Astrocyte (in vitro differentiated cells and primary cell): ENCODE results near the gene NKIRAS1. TPM values are rescaled to one million over a fixed set of nuclear protein-coding genes. Genes with fewer than 3 reads are reported as not detected.
"Not testable (repeated sequence)": the region's sequence is repeated elsewhere in the genome, so short reads cannot be mapped to it uniquely, and the experiment has no call there.

Experiments used
- DNase-seq: peaks from one replicate; pipeline ENCODE4 v3.0.0-alpha.2; 2010; ENCODE audit warnings: low read depth
- FAIRE-seq: peaks from 2 replicates; lab custom pipeline; 2011; peaks lifted over from hg19 to GRCh38; lab: Jason Lieb, UNC
- H2AFZ ChIP-seq: 2 replicates; pipeline ENCODE4 v1.6.0; 2012; ENCODE audit warnings: low read depth, low read length, inconsistent platforms
- H3K27ac ChIP-seq: 2 replicates; pipeline ENCODE4 v1.5.1; 2011; ENCODE audit warnings: low read depth, low read length, inconsistent platforms
- H3K27me3 ChIP-seq: 2 replicates; pipeline ENCODE4 v1.6.0; 2011; ENCODE audit warnings: low read length, inconsistent platforms; ENCODE audit not compliant: insufficient read depth
- H3K36me3 ChIP-seq: 2 replicates; pipeline ENCODE4 v1.5.1; 2011; ENCODE audit warnings: low read length, inconsistent platforms; ENCODE audit not compliant: insufficient read depth
- H3K4me1 ChIP-seq: 2 replicates; pipeline ENCODE4 v1.5.1; 2011; ENCODE audit warnings: low read length, inconsistent platforms; ENCODE audit not compliant: insufficient read depth
- H3K4me2 ChIP-seq: 2 replicates; pipeline ENCODE4 v1.6.0; 2012; ENCODE audit warnings: low read length, inconsistent platforms
- H3K4me3 ChIP-seq: 2 replicates; pipeline ENCODE4 v1.5.1; 2011; ENCODE audit warnings: low read depth, mild to moderate bottlenecking, low read length, inconsistent platforms; ENCODE audit not compliant: insufficient read depth
- H3K79me2 ChIP-seq: 2 replicates; pipeline ENCODE4 v1.6.0; 2012; ENCODE audit warnings: mild to moderate bottlenecking, low read length, inconsistent platforms; ENCODE audit not compliant: insufficient read depth
- H3K9ac ChIP-seq: 2 replicates; pipeline ENCODE4 v1.6.0; 2012; ENCODE audit warnings: mild to moderate bottlenecking, low read length, inconsistent platforms
- H3K9me3 ChIP-seq: 2 replicates; pipeline ENCODE4 v1.5.1; 2012; ENCODE audit warnings: low read depth, mild to moderate bottlenecking, low read length, inconsistent platforms; ENCODE audit not compliant: insufficient read depth
- H4K20me1 ChIP-seq: 2 replicates; pipeline ENCODE4 v1.6.0; 2012; ENCODE audit warnings: low read length, inconsistent platforms; ENCODE audit not compliant: insufficient read depth
- H3K27ac Mint-ChIP-seq: one replicate; pipeline ENCODE4 v1.8.0; 2021; ENCODE audit warnings: mild to moderate bottlenecking, mixed read lengths; ENCODE audit not compliant: unreplicated experiment
- H3K27me3 Mint-ChIP-seq: one replicate; pipeline ENCODE4 v1.8.0; 2021; ENCODE audit warnings: low read depth, mixed read lengths; ENCODE audit not compliant: unreplicated experiment
- H3K36me3 Mint-ChIP-seq: one replicate; pipeline ENCODE4 v1.8.0; 2021; ENCODE audit warnings: low read depth, mixed read lengths; ENCODE audit not compliant: unreplicated experiment
- H3K4me1 Mint-ChIP-seq: one replicate; pipeline ENCODE4 v1.8.0; 2021; ENCODE audit warnings: low read depth, mixed read lengths; ENCODE audit not compliant: unreplicated experiment
- H3K4me3 Mint-ChIP-seq: one replicate; pipeline ENCODE4 v1.8.0; 2021; ENCODE audit warnings: mild to moderate bottlenecking, moderate library complexity, mixed read lengths; ENCODE audit not compliant: unreplicated experiment
- H3K9me3 Mint-ChIP-seq: one replicate; pipeline ENCODE4 v1.8.0; 2021; ENCODE audit warnings: mild to moderate bottlenecking, mixed read lengths; ENCODE audit not compliant: unreplicated experiment
- EZH2 ChIP-seq: IDR thresholded peaks from 2 replicates; pipeline ENCODE4 v1.6.1; 2012; ENCODE audit warnings: mild to moderate bottlenecking, low read length, inconsistent platforms; ENCODE audit not compliant: insufficient read depth
- total RNA-seq: library from RNA; stranded (reverse); gene quantifications from 2 replicates; pipeline ENCODE4 v1.2.1, GENCODE V29; 2021
- TF ChIP-seq, protein P1 (sequence below): IDR thresholded peaks from 2 replicates; pipeline ENCODE4 v1.5.1; 2011; ENCODE audit warnings: low read depth, mild to moderate bottlenecking, inconsistent platforms, low read length, moderate library complexity; ENCODE audit not compliant: insufficient read depth

Gene NKIRAS1
- total RNA-seq, 1 donor from 2014 or later, result 11.0 TPM

DNA sequence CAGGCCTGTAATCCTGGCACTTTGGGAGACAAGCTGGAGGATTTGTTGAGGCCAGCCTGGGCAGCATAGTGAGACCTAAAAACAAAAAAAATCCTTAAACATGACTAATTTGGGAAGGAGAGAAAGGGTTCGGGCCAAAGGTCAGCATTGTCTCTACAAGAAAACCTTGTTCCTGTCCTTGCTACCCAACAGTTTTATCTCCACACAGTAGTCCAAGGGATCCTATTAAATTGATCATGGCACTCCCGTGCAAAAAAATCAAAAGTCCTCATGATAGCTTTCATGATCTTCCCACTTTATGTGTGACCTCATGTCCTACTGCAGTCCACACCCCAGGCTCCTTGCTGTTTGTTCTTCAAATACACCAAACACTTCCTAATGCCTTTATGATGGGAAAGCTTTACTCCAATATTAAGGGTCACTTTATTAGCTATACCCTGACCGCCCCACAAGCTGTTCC, 4.3 kb upstream of the NKIRAS1 start:
- H3K9me3 Mint-ChIP-seq, result no peaks in the 10 kb centered on the region
- peaks cover 26% of the 10 kb centered on the region for H3K36me3 ChIP-seq
- H4K20me1 ChIP-seq, result peaks cover 45% of the 10 kb centered on the region
- H3K4me3 Mint-ChIP-seq, result peak overlapping the region; percentile 72
- H3K36me3 Mint-ChIP-seq, result peaks cover 32% of the 10 kb centered on the region
- no peak overlapping the region for H2AFZ ChIP-seq
- DNase-seq, result no peak
- no peak overlapping the region for H3K9ac ChIP-seq
- FAIRE-seq, result no peak
- H3K9me3 ChIP-seq, result no peaks in the 10 kb centered on the region
- no peak overlapping the region for H3K4me2 ChIP-seq
- H3K27ac ChIP-seq, result no peak overlapping the region
- peaks cover 27% of the 10 kb centered on the region for H3K4me1 Mint-ChIP-seq
- H3K79me2 ChIP-seq, result peaks cover 32% of the 10 kb centered on the region
- H3K4me1 ChIP-seq, result peaks cover 10% of the 10 kb centered on the region
- no peaks in the 10 kb centered on the region for H3K27me3 Mint-ChIP-seq
- H3K27ac Mint-ChIP-seq, result peak overlapping the region; percentile 34
- H3K27me3 ChIP-seq, result no peaks in the 10 kb centered on the region
- TF ChIP-seq EZH2, result no peak
- TF ChIP-seq, protein P1, sequence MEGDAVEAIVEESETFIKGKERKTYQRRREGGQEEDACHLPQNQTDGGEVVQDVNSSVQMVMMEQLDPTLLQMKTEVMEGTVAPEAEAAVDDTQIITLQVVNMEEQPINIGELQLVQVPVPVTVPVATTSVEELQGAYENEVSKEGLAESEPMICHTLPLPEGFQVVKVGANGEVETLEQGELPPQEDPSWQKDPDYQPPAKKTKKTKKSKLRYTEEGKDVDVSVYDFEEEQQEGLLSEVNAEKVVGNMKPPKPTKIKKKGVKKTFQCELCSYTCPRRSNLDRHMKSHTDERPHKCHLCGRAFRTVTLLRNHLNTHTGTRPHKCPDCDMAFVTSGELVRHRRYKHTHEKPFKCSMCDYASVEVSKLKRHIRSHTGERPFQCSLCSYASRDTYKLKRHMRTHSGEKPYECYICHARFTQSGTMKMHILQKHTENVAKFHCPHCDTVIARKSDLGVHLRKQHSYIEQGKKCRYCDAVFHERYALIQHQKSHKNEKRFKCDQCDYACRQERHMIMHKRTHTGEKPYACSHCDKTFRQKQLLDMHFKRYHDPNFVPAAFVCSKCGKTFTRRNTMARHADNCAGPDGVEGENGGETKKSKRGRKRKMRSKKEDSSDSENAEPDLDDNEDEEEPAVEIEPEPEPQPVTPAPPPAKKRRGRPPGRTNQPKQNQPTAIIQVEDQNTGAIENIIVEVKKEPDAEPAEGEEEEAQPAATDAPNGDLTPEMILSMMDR, result no peak
- no peak overlapping the region for H3K4me3 ChIP-seq

DNA sequence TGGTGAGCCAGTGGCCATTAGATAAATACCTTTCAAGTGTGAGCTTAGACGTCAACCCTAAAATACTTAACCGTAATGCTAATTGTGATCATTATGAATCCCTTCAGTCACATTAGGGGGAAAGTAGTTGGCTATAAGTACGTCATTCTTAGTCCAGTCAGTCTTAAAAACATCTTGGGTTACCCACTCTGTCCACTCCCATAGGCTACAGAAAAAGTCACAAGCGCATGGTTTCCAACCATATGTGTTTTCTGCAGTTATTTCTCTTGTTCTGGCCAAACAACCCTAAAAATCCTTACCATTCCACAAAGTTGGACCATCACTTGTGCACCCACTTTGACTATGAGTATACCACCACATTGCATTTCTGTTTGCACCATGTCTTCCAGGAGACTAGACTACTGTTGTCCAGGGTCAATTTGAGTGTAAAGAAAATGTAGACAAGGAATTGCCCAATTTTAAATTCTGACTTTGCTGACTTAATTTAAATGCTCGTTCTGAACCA, 3.4 kb upstream of the NKIRAS1 start:
- peaks cover 32% of the 10 kb centered on the region for H3K36me3 Mint-ChIP-seq
- no peak overlapping the region for H3K27ac Mint-ChIP-seq
- Histone ChIP-seq H3K27ac (no peak overlapping the region), H3K9ac (no peak overlapping the region), H3K4me1 (peaks cover 17% of the 10 kb centered on the region), H3K79me2 (peaks cover 39% of the 10 kb centered on the region), H3K9me3 (no peaks in the 10 kb centered on the region), H3K4me3 (no peak overlapping the region), H4K20me1 (peaks cover 50% of the 10 kb centered on the region), H3K36me3 (peaks cover 26% of the 10 kb centered on the region), H2AFZ (no peak overlapping the region), H3K27me3 (no peaks in the 10 kb centered on the region), H3K4me2 (peak overlapping the region; percentile 59)
- peaks cover 32% of the 10 kb centered on the region for H3K4me1 Mint-ChIP-seq
- DNase-seq (no peak), FAIRE-seq (no peak)
- H3K4me3 Mint-ChIP-seq, result peak overlapping the region; percentile 99
- TF ChIP-seq EZH2, result no peak
- TF ChIP-seq, protein P1, result no peak
- H3K27me3 Mint-ChIP-seq, result no peaks in the 10 kb centered on the region
- H3K9me3 Mint-ChIP-seq, result no peaks in the 10 kb centered on the region

DNA sequence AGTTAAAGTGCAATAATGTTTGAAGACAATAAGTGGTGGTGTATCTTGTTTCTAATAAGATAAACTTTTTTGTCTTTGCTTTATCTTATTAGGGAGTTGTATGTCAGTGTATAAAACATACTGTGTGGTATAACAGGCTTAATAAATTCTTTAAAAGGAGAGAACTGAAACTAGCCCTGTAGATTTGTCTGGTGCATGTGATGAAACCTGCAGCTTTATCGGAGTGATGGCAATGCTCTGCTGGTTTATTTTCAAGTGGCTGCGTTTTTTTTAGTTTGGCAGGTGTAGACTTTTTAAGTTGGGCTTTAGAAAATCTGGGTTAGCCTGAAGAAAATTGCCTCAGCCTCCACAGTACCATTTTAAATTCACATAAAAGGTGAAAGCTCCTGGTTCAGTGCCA, 2.8 kb upstream of the NKIRAS1 start:
- peaks cover 37% of the 10 kb centered on the region for H3K4me1 Mint-ChIP-seq
- FAIRE-seq, result no peak
- peaks cover 17% of the 10 kb centered on the region for H3K4me1 ChIP-seq
- H3K4me3 ChIP-seq, result no peak overlapping the region
- no peak overlapping the region for H3K27ac ChIP-seq
- no peak overlapping the region for H3K9ac ChIP-seq
- H3K36me3 Mint-ChIP-seq, result peaks cover 32% of the 10 kb centered on the region
- H3K27me3 ChIP-seq, result no peaks in the 10 kb centered on the region
- H3K9me3 ChIP-seq, result no peaks in the 10 kb centered on the region
- H2AFZ ChIP-seq, result no peak overlapping the region
- TF ChIP-seq, protein P1, result no peak
- TF ChIP-seq EZH2, result no peak
- peaks cover 50% of the 10 kb centered on the region for H4K20me1 ChIP-seq
- no peaks in the 10 kb centered on the region for H3K27me3 Mint-ChIP-seq
- H3K9me3 Mint-ChIP-seq, result no peaks in the 10 kb centered on the region
- peak overlapping the region; percentile 99 for H3K4me3 Mint-ChIP-seq
- H3K27ac Mint-ChIP-seq, result no peak overlapping the region
- peaks cover 26% of the 10 kb centered on the region for H3K36me3 ChIP-seq
- H3K79me2 ChIP-seq, result peaks cover 44% of the 10 kb centered on the region
- H3K4me2 ChIP-seq, result peak overlapping the region; percentile 59
- no peak for DNase-seq

DNA sequence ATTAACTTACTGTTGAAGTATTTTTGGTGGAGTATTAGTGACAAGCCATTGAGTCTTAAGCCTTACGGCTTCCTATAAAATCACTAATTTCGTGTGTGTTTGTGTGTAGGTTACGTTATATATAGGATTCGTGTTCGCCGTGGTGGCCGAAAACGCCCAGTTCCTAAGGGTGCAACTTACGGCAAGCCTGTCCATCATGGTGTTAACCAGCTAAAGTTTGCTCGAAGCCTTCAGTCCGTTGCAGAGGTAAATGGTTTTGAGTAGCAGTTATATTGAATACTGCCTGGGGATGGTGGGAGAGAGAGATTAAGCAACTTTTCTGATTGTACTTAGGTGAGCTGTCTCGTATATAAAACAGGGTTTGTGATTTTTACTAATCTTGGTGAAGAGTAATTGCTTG, 1.5 kb upstream of the NKIRAS1 start:
- peak overlapping the region; percentile 98 for H3K4me3 ChIP-seq
- Mint-ChIP-seq H3K4me3 (peak overlapping the region; percentile 99), H3K27ac (peak overlapping the region; percentile 97), H3K4me1 (peaks cover 31% of the 10 kb centered on the region), H3K36me3 (peaks cover 32% of the 10 kb centered on the region)
- peaks cover 50% of the 10 kb centered on the region for H4K20me1 ChIP-seq
- not testable (repeated sequence) for DNase-seq, H3K9me3 ChIP-seq, H3K9me3 Mint-ChIP-seq, H3K4me1 ChIP-seq, H3K27me3 ChIP-seq, H3K27ac ChIP-seq, H3K27me3 Mint-ChIP-seq, H2AFZ ChIP-seq, FAIRE-seq
- H3K9ac ChIP-seq, result peak overlapping the region; percentile 93
- H3K4me2 ChIP-seq, result peak overlapping the region; percentile 94
- peaks cover 56% of the 10 kb centered on the region for H3K79me2 ChIP-seq
- H3K36me3 ChIP-seq, result peaks cover 26% of the 10 kb centered on the region
